OCI-LY7 (cell line): ENCODE data around the gene KSR1. TPM values are rescaled to one million over a fixed set of nuclear protein-coding genes. Genes with fewer than 3 reads are reported as not detected.
A peak's percentile ranks its signal among the peaks of the same experiment; 100 is the strongest.

Source experiments
- BruUV-seq: library from RNA; stranded (reverse); fragments of 400-500 nt; replicated peaks from 2 replicates; lab custom pipeline; 2021; lab: Mats Ljungman, UMichigan
- CTCF ChIA-PET: fragments of 300-600 bp; sonication (Branson Sonifier 250); formaldehyde crosslinking; loops from one replicate; lab custom pipeline; 2022; ENCODE audit warnings: antibody characterized with exemption; ENCODE audit not compliant: unreplicated experiment; lab: Charles Lee
- POLR2A ChIA-PET: fragments of 300-600 bp; sonication (Branson Sonifier 250); formaldehyde crosslinking; loops from one replicate; lab custom pipeline; 2022; ENCODE audit warnings: antibody characterized with exemption; lab: Charles Lee
- DNase-seq: peaks from one replicate; pipeline ENCODE4 v3.0.0-alpha.2; 2015; ENCODE audit warnings: low spot score
- H2AFZ ChIP-seq: fragments of 200-600 bp; sonication (generic), shearing (Covaris generic); 2 replicates; pipeline ENCODE4 v1.6.1; 2014; ENCODE audit warnings: mild to moderate bottlenecking, antibody characterized with exemption, low read length, moderate library complexity
- H3K27ac ChIP-seq: fragments of 200-600 bp; sonication (generic); 2 replicates; pipeline ENCODE4 v1.5.1; 2014; ENCODE audit warnings: mixed run types, low read depth, mild to moderate bottlenecking, moderate library complexity, low read length, inconsistent platforms; ENCODE audit not compliant: poor library complexity, severe bottlenecking
- H3K36me3 ChIP-seq: fragments of 200-600 bp; sonication (generic); 2 replicates; pipeline ENCODE4 v1.6.1; 2014; ENCODE audit warnings: mild to moderate bottlenecking, antibody characterized with exemption, low read length, moderate library complexity, mixed read lengths; ENCODE audit not compliant: insufficient read depth
- H3K4me1 ChIP-seq: fragments of 200-600 bp; sonication (generic); 2 replicates; pipeline ENCODE4 v1.5.1; 2014; ENCODE audit warnings: mild to moderate bottlenecking, low read length; ENCODE audit not compliant: insufficient read depth, poor library complexity, severe bottlenecking
- H3K4me2 ChIP-seq: fragments of 200-600 bp; sonication (generic); 2 replicates; pipeline ENCODE4 v1.6.1; 2014; ENCODE audit warnings: mild to moderate bottlenecking, low read length
- H3K4me3 ChIP-seq: fragments of 200-600 bp; sonication (generic); 2 replicates; pipeline ENCODE4 v1.5.1; 2014; ENCODE audit warnings: mild to moderate bottlenecking, low read depth, low read length; ENCODE audit not compliant: poor library complexity, severe bottlenecking
- H3K79me2 ChIP-seq: fragments of 200-600 bp; sonication (generic); 2 replicates; pipeline ENCODE4 v1.6.1; 2016; ENCODE audit warnings: low read depth, mild to moderate bottlenecking, low read length, moderate library complexity, mixed read lengths; ENCODE audit not compliant: insufficient read depth
- H3K9me2 ChIP-seq: fragments of 200-600 bp; sonication (generic); 2 replicates; pipeline ENCODE4 v1.6.1; 2016; ENCODE audit warnings: mild to moderate bottlenecking, low read length, mixed read lengths; ENCODE audit not compliant: insufficient read depth
- H3K9me3 ChIP-seq: fragments of 200-600 bp; sonication (generic); 2 replicates; pipeline ENCODE4 v1.6.1; 2014; ENCODE audit warnings: mild to moderate bottlenecking, mixed run types, low read length, mixed read lengths
- H4K20me1 ChIP-seq: fragments of 200-600 bp; sonication (generic); 2 replicates; pipeline ENCODE4 v1.6.1; 2014; ENCODE audit warnings: mild to moderate bottlenecking, antibody characterized with exemption, low read length, moderate library complexity, mixed read lengths; ENCODE audit not compliant: insufficient read depth
- CTCF ChIP-seq: fragments of 200-600 bp; sonication (generic); conservative IDR thresholded peaks from 2 replicates; pipeline ENCODE4 v1.5.1; 2014; ENCODE audit warnings: mild to moderate bottlenecking, antibody characterized with exemption, low read length, moderate library complexity, mixed read lengths
- EZH2phosphoT487 ChIP-seq: fragments of 200-600 bp; sonication (generic); IDR thresholded peaks from 2 replicates; pipeline ENCODE4 v1.6.1; 2018; ENCODE audit warnings: low read depth, borderline replicate concordance, mild to moderate bottlenecking, mixed run types, antibody characterized with exemption, low read length, moderate library complexity, mixed read lengths
- intact Hi-C: fragments of 100-400 bp; cut with micrococcal nuclease; formaldehyde crosslinking; loops from one replicate; pipeline ENCODE4 v1.10.0; 2022; ENCODE audit not compliant: unreplicated experiment
- total RNA-seq, 2 experiments: library from RNA; depleted of rRNA in 1 of 2; stranded (reverse); fragments of >200 nt in 1 of 2; shearing (Covaris generic) in 1 of 2; gene quantifications; 2 replicates each; pipeline ENCODE4 v1.2.3, GENCODE V29; 2014 to 2022

The KSR1 gene
- total RNA-seq, 2 experiments from 2014 or later: 2.2 to 4.1 TPM

GRCh38 chr17:27630607-27631410, 174.6 kb downstream of the KSR1 start, which contains the start of gene LGALS9:
LGALS9 (plus strand) TSS chr17:27631188; CDS start chr17:27631266, 78 bp downstream.
- intact Hi-C loops: no loop called here
- ChIA-PET POLR2A (no interaction called here), CTCF (no interaction called here)
- no peak within 1 kb of the TSS for H3K27ac ChIP-seq
- BruUV-seq: no TSS peak
- peak; percentile 8 for DNase-seq
- H3K4me2 ChIP-seq: peak within 1 kb of the TSS; percentile 20; the same call in 1 of the 2 replicates
- no peak for TF ChIP-seq EZH2phosphoT487
- TF ChIP-seq CTCF: no peak
- peak within 1 kb of the TSS; percentile 12 for H3K4me3 ChIP-seq
- H3K9me3 ChIP-seq: 0 out of 2 replicates have a peak, but pooled peaks cover 4% of the 10 kb centered on the region
- no peaks in the 10 kb centered on the region for H3K36me3 ChIP-seq
- no peak within 1 kb of the TSS; the same call in 1 of the 2 replicates for H2AFZ ChIP-seq
- no peaks in the 10 kb centered on the region for H3K9me2 ChIP-seq
- H3K4me1 ChIP-seq: peaks cover 18% of the 10 kb centered on the region
- H4K20me1 ChIP-seq: no peaks in the 10 kb centered on the region
- no peaks in the 10 kb centered on the region for H3K79me2 ChIP-seq

- Histone ChIP-seq H4K20me1 (no peaks in the 10 kb centered on the region), H3K36me3 (no peaks in the 10 kb centered on the region), H3K9me3 (no peaks in the 10 kb centered on the region), H3K79me2 (no peaks in the 10 kb centered on the region), H2AFZ (no peak overlapping the region; the same call in 1 of the 2 replicates), H3K4me2 (peak overlapping the region; percentile 20; the same call in 1 of the 2 replicates), H3K4me3 (peak overlapping the region; percentile 12), H3K9me2 (no peaks in the 10 kb centered on the region), H3K27ac (no peak overlapping the region), H3K4me1 (peaks cover 19% of the 10 kb centered on the region)
- TF ChIP-seq EZH2phosphoT487: no peak
- TF ChIP-seq CTCF: no peak
- peak; percentile 9 for DNase-seq
- intact Hi-C loops: no loop called here
- POLR2A ChIA-PET: no interaction called here
- no TSS peak for BruUV-seq
- CTCF ChIA-PET: no interaction called here
These were observed 175.1 kb downstream of the KSR1 start for GRCh38 chr17:27631411-27631760.
